GM18520 (cell line): Measurements from ENCODE around the gene GIMAP8.

Experiments used
- ATAC-seq: cut with Tn5 transposase; IDR thresholded peaks from one replicate; pipeline ENCODE4 v1.9.1; 2021; ENCODE audit not compliant: unreplicated experiment

The GIMAP8 gene

GRCh38 chr7:150410680-150411346, 39.6 kb upstream of the GIMAP8 start:
- ATAC-seq, result no peak

GRCh38 chr7:150411606-150412005, 38.8 kb upstream of the GIMAP8 start:
- no peak for ATAC-seq

GRCh38 chr7:150412016-150412415, 38.4 kb upstream of the GIMAP8 start:
- ATAC-seq, result no peak

- ATAC-seq, result no peak
Measured at GRCh38 chr7:150412518-150413488, 37.6 kb upstream of the GIMAP8 start.

GRCh38 chr7:150413640-150414081, 36.8 kb upstream of the GIMAP8 start:
- no peak for ATAC-seq

GRCh38 chr7:150415161-150416153, 35.0 kb upstream of the GIMAP8 start:
- no peak for ATAC-seq

GRCh38 chr7:150417239-150417638, 33.2 kb upstream of the GIMAP8 start:
- ATAC-seq, result no peak

GRCh38 chr7:150417863-150418262, 32.6 kb upstream of the GIMAP8 start:
- no peak for ATAC-seq

GRCh38 chr7:150420242-150420641, 30.2 kb upstream of the GIMAP8 start:
- no peak for ATAC-seq

- peak; percentile 91 for ATAC-seq
Measured at GRCh38 chr7:150420987-150421674, 29.3 kb upstream of the GIMAP8 start.

- no peak for ATAC-seq
Measured at GRCh38 chr7:150421831-150422230, 28.6 kb upstream of the GIMAP8 start.

GRCh38 chr7:150425670-150426069, 24.8 kb upstream of the GIMAP8 start:
- no peak for ATAC-seq

- ATAC-seq, result no peak
Measured at GRCh38 chr7:150428671-150429451, 21.6 kb upstream of the GIMAP8 start.

- ATAC-seq, result no peak
Measured at GRCh38 chr7:150429699-150430098, 20.7 kb upstream of the GIMAP8 start.

- no peak for ATAC-seq
Measured at GRCh38 chr7:150430465-150431085, 19.9 kb upstream of the GIMAP8 start.

GRCh38 chr7:150431839-150432658, 18.4 kb upstream of the GIMAP8 start:
- ATAC-seq, result no peak

GRCh38 chr7:150432915-150433892, 17.2 kb upstream of the GIMAP8 start:
- ATAC-seq, result peak; percentile 19
